Thymus (tissue), 11 donors: ENCODE data around the gene POU5F1. TPM values are rescaled to one million over a fixed set of nuclear protein-coding genes. Genes with fewer than 3 reads are reported as not detected.

Experiments used
- DNase-seq, 9 donors: peaks; one replicate each; pipeline ENCODE4 v3.0.0-alpha.2; 2013; ENCODE audit warnings: low spot score in 9 of 9, low read depth in 6 of 9, missing footprints in 1 of 9
- H3K27ac ChIP-seq, 2 donors: one replicate each; pipeline ENCODE4 v1.5.1; 2013; ENCODE audit warnings: control low read depth in 1 of 2, low read depth in 1 of 2, low read length in 1 of 2, mild to moderate bottlenecking in 1 of 2, moderate library complexity in 1 of 2
- H3K27me3 ChIP-seq, 2 donors: one replicate each; pipeline ENCODE4 v1.5.1; 2013; ENCODE audit warnings: low read length in 1 of 2; ENCODE audit not compliant: control insufficient read depth in 2 of 2, insufficient read depth in 1 of 2
- H3K36me3 ChIP-seq, 2 donors: one replicate each; pipeline ENCODE4 v1.5.1; 2013; ENCODE audit warnings: low read length in 1 of 2, mild to moderate bottlenecking in 1 of 2, moderate library complexity in 1 of 2; ENCODE audit not compliant: control insufficient read depth in 2 of 2, insufficient read depth in 2 of 2
- H3K4me1 ChIP-seq, 2 donors: one replicate each; pipeline ENCODE4 v1.5.1; 2013; ENCODE audit warnings: low read length in 2 of 2; ENCODE audit not compliant: control insufficient read depth in 2 of 2, insufficient read depth in 2 of 2
- H3K4me3 ChIP-seq, 2 donors: one replicate each; pipeline ENCODE4 v1.5.1; 2013; ENCODE audit warnings: low read length in 2 of 2, control low read depth in 1 of 2, mild to moderate bottlenecking in 1 of 2
- H3K9me3 ChIP-seq, 2 donors: one replicate each; pipeline ENCODE4 v1.5.1; 2013; ENCODE audit warnings: low read length in 1 of 2, mild to moderate bottlenecking in 1 of 2; ENCODE audit not compliant: control insufficient read depth in 2 of 2, insufficient read depth in 1 of 2
- WGBS: extraction: QIAGEN DNeasy Blood & Tissue Kit; methylation state at CpG from one replicate; pipeline ENCODE4 v1.1.7; 2013; 5-methylcytosine and 5-hydroxymethylcytosine counted together
- polyA plus RNA-seq: library from polyadenylated mRNA; stranded (reverse); fragments of 200-250 nt; gene quantifications from one replicate; pipeline ENCODE4 v1.2.3, GENCODE V29; 2013
- total RNA-seq: library from RNA; stranded (reverse); fragments of 120-200 nt; gene quantifications from one replicate; pipeline ENCODE4 v1.2.4, GENCODE V29; 2013
- donor health status: healthy.

POU5F1 gene
- total and polyA plus RNA-seq, 2 donors = 0.80 to 5.2 TPM

DNA sequence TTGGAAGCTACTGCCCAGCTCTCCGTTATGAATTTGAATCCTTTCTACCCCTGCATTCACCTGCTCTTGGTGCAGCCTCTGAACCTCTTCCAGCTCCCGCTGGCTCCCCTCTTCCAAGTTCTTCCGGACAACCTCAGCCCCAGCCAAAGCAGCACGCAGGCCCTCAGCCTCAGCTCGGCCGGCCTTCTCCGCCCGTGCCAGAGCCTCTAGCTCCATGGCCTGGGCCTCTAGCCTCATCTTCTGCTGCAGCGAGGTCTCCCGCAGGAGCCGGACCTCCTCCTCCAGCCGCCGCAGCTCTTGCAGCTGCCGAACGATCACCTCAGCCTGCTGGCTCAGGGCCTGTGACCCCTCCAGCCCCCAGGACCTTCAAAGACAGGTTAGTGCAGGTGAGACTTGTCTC is 16.0 kb downstream of the POU5F1 start:
- Histone ChIP-seq H3K27ac (no peak overlapping the region), H3K9me3 (no peaks in the 10 kb centered on the region), H3K36me3 (peaks cover 19 to 23% of the 10 kb centered on the region in 2 donors), H3K27me3 (no peaks in the 10 kb centered on the region), H3K4me3 (no peak overlapping the region), H3K4me1 (peaks cover 8 to 16% of the 10 kb centered on the region in 2 donors)
- 89% methylated on average over 15 of the region's 15 CpGs for WGBS
- no peak for DNase-seq

DNA sequence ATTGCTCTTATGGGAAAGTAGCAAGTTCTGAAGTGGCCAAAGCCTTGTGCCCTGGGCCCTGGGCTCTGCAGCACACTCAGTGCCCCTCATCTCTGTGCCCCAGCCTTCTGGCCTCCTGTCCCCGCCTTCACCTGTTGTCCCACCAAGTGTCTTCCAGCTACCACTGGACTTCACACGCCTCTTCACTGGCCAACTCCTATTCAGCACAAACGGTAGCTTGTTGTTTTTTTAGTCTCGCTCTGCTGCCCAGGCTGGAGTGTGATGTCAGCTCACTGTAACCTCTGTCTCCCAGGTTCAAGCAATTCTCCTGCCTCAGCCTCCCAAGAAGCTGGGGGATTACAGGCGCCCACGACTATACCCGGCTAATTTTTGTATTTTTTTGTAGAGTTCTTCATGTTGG is 17.7 kb downstream of the POU5F1 start:
- peaks cover 27 to 29% of the 10 kb centered on the region in 2 donors for H3K36me3 ChIP-seq

DNA sequence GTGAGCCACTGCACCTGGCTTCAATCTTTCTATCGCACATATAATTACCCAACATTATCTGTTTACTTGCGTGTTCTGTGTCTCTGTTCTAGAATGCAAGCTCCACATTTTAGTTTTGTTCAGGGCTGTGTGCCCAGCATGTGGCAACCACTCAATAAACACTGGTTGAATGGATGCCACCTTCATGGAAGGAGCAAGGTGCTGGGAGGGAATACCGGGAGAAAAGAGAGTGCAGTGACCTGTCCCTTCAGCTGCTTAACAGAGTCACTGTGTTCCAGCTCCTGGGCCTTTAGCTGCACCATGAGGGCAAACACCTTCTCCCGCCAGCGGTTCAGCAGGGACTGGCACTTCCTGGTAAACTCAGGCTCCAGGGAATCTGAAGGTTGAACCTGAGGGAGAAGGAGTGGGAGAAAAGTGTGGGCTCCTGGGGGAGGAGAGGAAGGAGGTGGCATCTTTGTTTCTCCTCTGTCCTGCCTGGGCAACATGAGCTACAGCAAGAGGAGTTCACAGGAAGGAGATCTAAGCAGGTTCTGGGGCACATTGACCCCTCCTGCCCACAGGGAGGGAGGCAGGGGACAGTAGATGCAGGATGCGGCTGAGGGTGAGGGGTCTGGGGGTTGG is 20.5 kb downstream of the POU5F1 start:
- H3K27me3 ChIP-seq = no peaks in the 10 kb centered on the region
- H3K4me3 ChIP-seq = no peak overlapping the region
- peaks cover 30 to 35% of the 10 kb centered on the region in 2 donors for H3K36me3 ChIP-seq
- H3K9me3 ChIP-seq = no peaks in the 10 kb centered on the region
- no peaks in the 10 kb centered on the region for H3K4me1 ChIP-seq
- no peak for DNase-seq
- H3K27ac ChIP-seq = no peak overlapping the region
- 98% methylated on average over 6 of the region's 6 CpGs for WGBS

More for the DNA sequence above, 17.7 kb downstream of the POU5F1 start:
- WGBS = 97% methylated on average over 7 of the region's 7 CpGs
- no peak overlapping the region for H3K4me3 ChIP-seq
- H3K9me3 ChIP-seq = no peaks in the 10 kb centered on the region
- no peak for DNase-seq
- H3K4me1 ChIP-seq = peaks cover 4 to 9% of the 10 kb centered on the region in 2 donors
- H3K27ac ChIP-seq = no peak overlapping the region
- H3K27me3 ChIP-seq = no peaks in the 10 kb centered on the region

DNA sequence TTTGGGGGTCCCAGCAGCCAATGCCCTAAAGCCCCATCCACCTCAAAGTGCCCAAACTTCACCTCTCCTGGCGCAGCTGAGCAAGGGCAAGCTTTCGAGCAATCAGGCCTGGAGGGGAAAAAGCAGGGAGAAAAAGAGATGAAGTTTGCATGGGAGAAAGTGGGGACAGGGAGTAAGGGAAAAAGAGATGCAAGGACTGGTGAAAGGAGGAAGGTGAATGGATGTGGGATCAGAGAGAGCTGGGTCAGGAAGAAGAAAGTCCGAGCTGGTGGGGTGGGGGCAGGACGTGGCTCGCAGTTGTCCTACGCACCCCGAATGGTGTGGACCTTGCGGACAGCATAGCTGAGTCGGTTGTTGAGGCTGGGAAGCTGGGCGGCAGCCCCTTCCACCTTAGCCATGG is 25.1 kb downstream of the POU5F1 start:
- peaks cover 39 to 47% of the 10 kb centered on the region in 2 donors for H3K36me3 ChIP-seq
- no peaks in the 10 kb centered on the region for H3K9me3 ChIP-seq
- DNase-seq = no peak
- H3K27me3 ChIP-seq = no peaks in the 10 kb centered on the region
- no peaks in the 10 kb centered on the region for H3K4me1 ChIP-seq
- no peak overlapping the region for H3K4me3 ChIP-seq
- WGBS = 99% methylated on average over 10 of the region's 10 CpGs
- H3K27ac ChIP-seq = no peak overlapping the region

DNA sequence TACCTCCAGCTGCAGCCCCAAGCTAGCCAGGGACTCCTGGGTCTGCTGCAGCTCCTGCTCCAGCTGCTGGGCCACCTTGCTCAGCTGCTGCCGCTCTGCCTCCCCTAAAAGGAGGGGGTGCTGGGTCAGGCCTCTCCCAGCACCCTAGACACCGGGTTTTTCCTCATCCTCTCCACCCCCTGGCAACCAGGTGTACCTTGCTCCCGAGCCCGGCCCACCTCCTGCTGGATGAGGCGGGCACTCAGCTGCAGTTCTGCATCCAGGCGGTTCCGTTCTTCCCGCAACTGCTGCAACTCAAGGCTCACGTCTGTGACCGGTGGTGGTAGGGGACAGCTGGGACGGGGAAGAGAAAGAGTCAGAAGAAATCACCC is 25.5 kb downstream of the POU5F1 start:
- Histone ChIP-seq H3K27me3 (no peaks in the 10 kb centered on the region), H3K4me3 (no peak overlapping the region), H3K36me3 (peaks cover 35 to 44% of the 10 kb centered on the region in 2 donors), H3K27ac (no peak overlapping the region), H3K9me3 (no peaks in the 10 kb centered on the region), H3K4me1 (no peaks in the 10 kb centered on the region)
- no peak for DNase-seq
- WGBS = 80% methylated on average over 11 of the region's 11 CpGs

DNA sequence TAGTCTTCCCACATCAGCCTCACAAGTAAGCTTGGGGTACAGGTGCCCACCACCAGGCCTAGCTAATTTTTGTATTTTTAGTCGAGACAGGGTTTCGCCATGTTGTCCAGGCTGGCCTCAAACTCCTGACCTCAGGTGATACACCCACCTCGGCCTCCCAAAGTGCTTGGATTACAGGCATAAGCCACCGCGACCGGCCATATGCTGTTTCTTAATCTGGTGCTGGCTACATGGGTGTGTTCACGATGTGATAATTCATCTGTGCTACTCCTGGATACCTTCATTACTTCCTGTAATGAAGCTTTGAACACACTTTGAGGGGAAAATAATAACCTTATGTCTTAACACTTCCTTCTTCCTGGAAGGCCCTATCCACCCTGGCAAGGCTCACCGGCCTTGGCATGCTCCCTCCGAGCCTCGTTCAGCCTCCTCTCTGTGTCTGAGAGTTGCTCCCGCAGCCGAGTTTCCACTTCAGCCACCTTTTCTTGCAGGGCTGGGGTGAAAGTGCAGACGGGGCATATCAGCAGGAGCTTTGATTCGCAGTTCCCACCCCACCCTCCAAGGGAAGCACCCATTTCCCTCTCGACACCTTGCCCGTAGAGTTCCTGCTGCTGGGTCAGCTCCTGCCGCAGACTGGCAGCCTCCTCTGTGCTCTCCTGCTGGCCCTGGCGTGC is 26.0 kb downstream of the POU5F1 start:
- no peak for DNase-seq
- Histone ChIP-seq H3K27me3 (no peaks in the 10 kb centered on the region), H3K4me3 (no peak overlapping the region), H3K27ac (no peak overlapping the region), H3K9me3 (no peaks in the 10 kb centered on the region), H3K36me3 (peaks cover 30 to 39% of the 10 kb centered on the region in 2 donors), H3K4me1 (no peaks in the 10 kb centered on the region)
- 97% methylated on average over 18 of the region's 18 CpGs for WGBS

DNA sequence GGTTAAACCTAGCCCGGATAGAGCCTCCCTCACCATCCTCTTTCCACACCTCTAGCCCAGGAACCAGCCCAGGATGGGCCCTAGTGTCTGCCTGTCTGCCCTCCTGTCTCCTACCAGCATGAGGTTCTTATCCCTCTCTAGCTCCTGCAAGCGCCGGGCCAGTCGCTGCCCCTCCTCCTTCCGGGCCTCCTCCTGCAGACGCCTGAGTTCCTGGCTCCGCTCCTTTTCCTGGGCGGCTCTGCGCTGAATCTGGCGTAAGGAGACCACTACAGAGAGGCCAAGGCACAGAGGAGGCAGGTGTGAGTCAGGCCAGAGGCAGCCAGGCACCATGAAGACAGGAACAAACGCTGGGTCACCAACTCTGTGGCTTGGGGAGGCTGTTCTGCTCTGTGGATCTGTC is 27.3 kb downstream of the POU5F1 start:
- no peaks in the 10 kb centered on the region for H3K27me3 ChIP-seq
- H3K4me3 ChIP-seq = no peak overlapping the region
- H3K9me3 ChIP-seq = no peaks in the 10 kb centered on the region
- 91% methylated on average over 11 of the region's 11 CpGs for WGBS
- H3K36me3 ChIP-seq = peaks cover 28 to 32% of the 10 kb centered on the region in 2 donors
- H3K27ac ChIP-seq = no peak overlapping the region
- no peak for DNase-seq
- H3K4me1 ChIP-seq = no peaks in the 10 kb centered on the region

DNA sequence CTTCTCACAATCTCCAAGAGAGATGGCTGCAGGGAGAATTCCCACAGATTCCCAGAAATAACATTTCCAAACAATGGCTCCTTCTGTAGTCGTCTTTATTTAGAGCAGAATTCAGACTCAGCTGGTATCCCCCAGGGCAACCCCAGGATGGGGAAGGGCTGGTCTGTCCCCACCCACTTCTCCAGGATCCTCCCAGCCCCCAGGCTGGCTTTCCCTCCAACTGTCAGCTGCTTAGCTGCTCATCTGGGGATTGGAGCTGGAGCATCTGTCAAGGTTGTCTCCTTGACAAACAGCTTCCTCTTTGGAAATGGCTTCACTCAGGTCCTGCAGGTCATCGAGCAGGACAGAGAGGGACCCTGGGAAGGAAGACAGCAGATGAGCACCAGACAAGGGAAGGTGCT is 28.1 kb downstream of the POU5F1 start:
- WGBS = 89% methylated on average over 2 of the region's 2 CpGs
- Histone ChIP-seq H3K27me3 (peaks cover 0 to 4% of the 10 kb centered on the region in 2 donors), H3K36me3 (peaks cover 27 to 30% of the 10 kb centered on the region in 2 donors), H3K4me1 (peaks cover 4 to 5% of the 10 kb centered on the region in 2 donors), H3K27ac (no peak overlapping the region), H3K9me3 (no peaks in the 10 kb centered on the region), H3K4me3 (no peak overlapping the region)
- DNase-seq = no peak

DNA sequence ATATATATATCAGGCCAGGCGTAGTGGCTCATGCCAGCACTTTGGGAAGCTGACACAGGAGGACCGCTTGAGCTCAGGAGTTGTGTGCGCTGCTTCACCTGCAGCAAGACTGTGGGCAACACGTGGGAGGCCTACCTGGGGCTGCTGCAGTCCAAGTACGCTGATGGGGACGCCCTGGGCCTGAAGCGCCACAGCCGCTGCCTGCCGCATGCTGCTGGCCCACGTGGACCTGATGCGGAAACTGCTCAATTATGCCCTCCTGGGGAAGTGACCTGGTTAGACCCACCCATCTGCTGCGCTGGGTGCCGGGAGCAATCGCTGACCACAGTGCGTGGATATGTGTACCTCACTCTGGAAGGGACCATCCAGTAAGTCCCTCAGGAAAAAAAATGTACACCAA is 29.8 kb downstream of the POU5F1 start:
- Histone ChIP-seq H3K27me3 (peaks cover 0 to 4% of the 10 kb centered on the region in 2 donors), H3K4me1 (peaks cover 4 to 5% of the 10 kb centered on the region in 2 donors), H3K4me3 (no peak overlapping the region), H3K27ac (no peak overlapping the region), H3K9me3 (no peaks in the 10 kb centered on the region), H3K36me3 (peaks cover 26 to 28% of the 10 kb centered on the region in 2 donors)
- WGBS = 89% methylated on average over 15 of the region's 15 CpGs
- DNase-seq = no peak
